CD4-positive, alpha-beta T cell (primary cell): Measurements from ENCODE around the gene TFG. TPM values are rescaled to one million over a fixed set of nuclear protein-coding genes. Genes with fewer than 3 reads are reported as not detected.

Source experiments
- ATAC-seq: fragments of 200-7000 bp; cut with Tn5 transposase; one replicate; pipeline ENCODE4 v1.10.0; 2022; ENCODE audit warnings: mild to moderate bottlenecking; ENCODE audit not compliant: poor library complexity
- CTCF ChIA-PET: fragments of 350-600 bp; sonication (Branson Sonifier 250); formaldehyde crosslinking; loops from one replicate; lab custom pipeline; 2021; ENCODE audit warnings: antibody characterized with exemption, inconsistent platforms; lab: Charles Lee
- POLR2A ChIA-PET: fragments of 350-600 bp; sonication (Branson Sonifier 250); formaldehyde crosslinking; loops from one replicate; lab custom pipeline; 2021; ENCODE audit warnings: antibody characterized with exemption, inconsistent platforms; lab: Charles Lee
- DNase-seq, 14 experiments: peaks; one replicate each; pipeline ENCODE4 v3.0.0-alpha.2; 2013 to 2020; ENCODE audit warnings: mixed read lengths in 2 of 14
- H3K27ac ChIP-seq, 2 donors: one replicate each; pipeline versions ENCODE4 v1.5.1 to v1.7.0; 2013; ENCODE audit warnings: low read length in 2 of 2, low read depth in 1 of 2, mild to moderate bottlenecking in 1 of 2
- H3K27me3 ChIP-seq, 2 experiments: 1 replicate in 1 of 2; 2 replicates in 1 of 2; pipeline versions ENCODE4 v1.6.1 to v1.7.0; 2013; ENCODE audit warnings: low read length in 2 of 2, control low read depth in 1 of 2, mild to moderate bottlenecking in 1 of 2, moderate library complexity in 1 of 2; ENCODE audit not compliant: insufficient read depth in 2 of 2, control insufficient read depth in 1 of 2
- H3K36me3 ChIP-seq: one replicate; pipeline ENCODE4 v1.6.1; 2013; ENCODE audit warnings: low read length, control low read depth; ENCODE audit not compliant: insufficient read depth
- H3K4me1 ChIP-seq: one replicate; pipeline ENCODE4 v1.6.1; 2013; ENCODE audit warnings: low read length, control low read depth; ENCODE audit not compliant: insufficient read depth
- H3K4me3 ChIP-seq: one replicate; pipeline ENCODE4 v1.5.1; 2013; ENCODE audit warnings: mild to moderate bottlenecking, low read length, moderate library complexity
- H3K9me3 ChIP-seq, 2 experiments: 1 replicate in 1 of 2; 2 replicates in 1 of 2; pipeline versions ENCODE4 v1.6.1 to v1.7.0; 2013; ENCODE audit warnings: low read length in 2 of 2, mild to moderate bottlenecking in 2 of 2, control low read depth in 1 of 2, moderate library complexity in 1 of 2; ENCODE audit not compliant: control insufficient read depth in 1 of 2, insufficient read depth in 1 of 2
- H3K27ac Mint-ChIP-seq: one replicate; pipeline ENCODE4 v1.8.0; 2020; ENCODE audit warnings: mixed read lengths
- H3K27me3 Mint-ChIP-seq: one replicate; pipeline ENCODE4 v1.8.0; 2021; ENCODE audit warnings: mixed read lengths
- H3K36me3 Mint-ChIP-seq: one replicate; pipeline ENCODE4 v1.8.0; 2021; ENCODE audit warnings: low read depth, mixed read lengths
- H3K4me1 Mint-ChIP-seq: one replicate; pipeline ENCODE4 v1.8.0; 2021; ENCODE audit warnings: low read depth, mixed read lengths
- H3K4me3 Mint-ChIP-seq: one replicate; pipeline ENCODE4 v1.8.0; 2020; ENCODE audit warnings: mild to moderate bottlenecking, mixed read lengths
- H3K9me3 Mint-ChIP-seq: one replicate; pipeline ENCODE4 v1.8.0; 2020; ENCODE audit warnings: mixed read lengths
- CTCF ChIP-seq: fragments of 200-600 bp; IDR thresholded peaks from one replicate; pipeline ENCODE4 v1.8.0; 2022; ENCODE audit warnings: antibody characterized with exemption, mild to moderate bottlenecking
- intact Hi-C, 2 experiments: fragments of 100-400 bp; cut with DNase I in 1 of 2; cut with micrococcal nuclease in 1 of 2; formaldehyde crosslinking; loops; one replicate each; pipeline versions ENCODE4 v1.15.1 to v1.9.0; 2023 to 2025; cut with DNase I, micrococcal nuclease
- total RNA-seq, 174 experiments: library from RNA in 2 of 174; stranded (reverse) in 2 of 174; gene quantifications; one replicate each; pipeline ENCODE4 v1.2.3 and lab custom pipeline; 2021 to 2026

The TFG gene
- total RNA-seq, 2 experiments from 2014 or later = 56.5 to 58.8 TPM

- no peak for ATAC-seq
- H3K36me3 Mint-ChIP-seq = no peaks in the 10 kb centered on the region
- ChIA-PET CTCF (no interaction called here), POLR2A (no interaction called here)
- Histone ChIP-seq H3K9me3 (no peaks in the 10 kb centered on the region), H3K27ac (no peak overlapping the region), H3K36me3 (no peaks in the 10 kb centered on the region), H3K4me3 (no peak overlapping the region), H3K4me1 (no peaks in the 10 kb centered on the region), H3K27me3 (peaks cover 5 to 7% of the 10 kb centered on the region in 2 experiments)
- intact Hi-C loops = loop anchor here in 1 of 2 experiments (10.0 kb wide), 1 partner anchor 874 kb away; the partner anchor contains the start of gene PCNP
- H3K27me3 Mint-ChIP-seq = peaks cover 72% of the 10 kb centered on the region
- no peak overlapping the region for H3K4me3 Mint-ChIP-seq
- H3K27ac Mint-ChIP-seq = no peak overlapping the region
- no peak for DNase-seq
- H3K4me1 Mint-ChIP-seq = no peaks in the 10 kb centered on the region
- no peaks in the 10 kb centered on the region for H3K9me3 Mint-ChIP-seq
- TF ChIP-seq CTCF = no peak
Measured at GRCh38 chr3:100700708-100701107, 8.6 kb upstream of the TFG start.

GRCh38 chr3:100702082-100702979 is 7.0 kb upstream of the TFG start:
- TF ChIP-seq CTCF = no peak
- Mint-ChIP-seq H3K27me3 (peaks cover 70% of the 10 kb centered on the region), H3K36me3 (no peaks in the 10 kb centered on the region), H3K27ac (no peak overlapping the region), H3K4me1 (no peaks in the 10 kb centered on the region), H3K9me3 (no peaks in the 10 kb centered on the region), H3K4me3 (no peak overlapping the region)
- Histone ChIP-seq H3K4me1 (no peaks in the 10 kb centered on the region), H3K9me3 (no peaks in the 10 kb centered on the region), H3K27ac (no peak overlapping the region), H3K4me3 (no peak overlapping the region), H3K36me3 (no peaks in the 10 kb centered on the region), H3K27me3 (no peaks in the 10 kb centered on the region)
- DNase-seq (no peak), ATAC-seq (no peak)
- POLR2A ChIA-PET = no interaction called here
- intact Hi-C loops = loop anchor here in 1 of 2 experiments (2.0 to 10.0 kb wide), 2 partner anchors 296 to 872 kb away; partner anchors contain the start of gene PCNP
- CTCF ChIA-PET = interaction anchor here (1.3 kb wide), 1 partner anchor 8 kb away, joined by 4 read pairs; no protein-coding TSS in a partner anchor

DNA sequence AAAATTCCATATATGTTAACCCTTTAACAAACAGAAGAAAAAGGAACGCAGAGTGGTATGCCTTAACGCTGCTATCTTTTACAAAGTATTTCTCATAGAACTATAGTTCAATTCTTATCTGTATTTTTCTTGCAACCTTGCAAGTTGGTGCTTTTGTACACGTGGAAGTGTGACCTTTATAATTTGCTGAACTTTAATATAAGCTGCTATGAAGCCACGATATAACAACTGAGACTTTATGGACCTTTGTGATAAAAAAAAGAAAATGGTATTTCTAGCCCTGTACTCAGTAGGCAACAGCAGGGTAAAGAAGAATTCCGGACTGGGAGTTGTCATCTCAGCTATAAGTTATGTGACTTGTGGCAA is 6.3 kb upstream of the TFG start:
- ATAC-seq (no peak), DNase-seq (no peak)
- ChIA-PET CTCF (interaction anchor here (1.3 kb wide), 1 partner anchor 9 kb away, joined by 4 read pairs; no protein-coding TSS in a partner anchor), POLR2A (no interaction called here)
- peaks cover 67% of the 10 kb centered on the region for H3K27me3 Mint-ChIP-seq
- Histone ChIP-seq H3K36me3 (no peaks in the 10 kb centered on the region), H3K9me3 (no peaks in the 10 kb centered on the region), H3K4me3 (no peak overlapping the region), H3K4me1 (no peaks in the 10 kb centered on the region), H3K27ac (no peak overlapping the region), H3K27me3 (no peaks in the 10 kb centered on the region)
- H3K4me1 Mint-ChIP-seq = no peaks in the 10 kb centered on the region
- intact Hi-C loops = loop anchor here in 1 of 2 experiments (2.0 to 10.0 kb wide), 2 partner anchors 296 to 872 kb away; partner anchors contain the start of gene PCNP
- no peak overlapping the region for H3K27ac Mint-ChIP-seq
- H3K36me3 Mint-ChIP-seq = no peaks in the 10 kb centered on the region
- TF ChIP-seq CTCF = no peak
- no peaks in the 10 kb centered on the region for H3K9me3 Mint-ChIP-seq
- H3K4me3 Mint-ChIP-seq = no peak overlapping the region
